ENCODE measurements around the gene HAUS7. TPM values are rescaled to one million over a fixed set of nuclear protein-coding genes. Genes with fewer than 3 reads are reported as not detected.

Gene HAUS7
- polyA plus RNA-seq, 3 donors, result 25.3 to 33.3 (median 32.3) TPM

DNA sequence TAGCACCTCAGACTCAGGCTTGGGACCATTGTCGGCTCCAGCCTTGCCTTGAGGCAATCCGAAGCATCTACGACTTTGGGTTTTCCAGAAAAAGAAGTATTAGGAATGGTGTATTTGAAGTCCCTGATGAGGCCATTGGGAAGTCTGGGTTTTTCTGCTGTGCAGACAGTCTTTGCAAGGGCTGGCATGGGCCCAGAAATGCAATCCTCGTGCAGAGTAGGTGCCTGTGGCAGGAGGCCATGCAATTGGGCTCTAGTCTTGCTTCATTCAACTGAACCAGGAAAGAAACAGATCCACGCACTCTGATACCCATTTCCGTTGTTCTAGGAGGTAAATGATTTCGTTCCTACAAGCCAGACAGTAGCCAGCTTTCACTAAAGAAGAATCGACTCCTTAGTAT is 46.7 kb downstream of the HAUS7 start:
- no peak for DNase-seq (ENCODE audit: extremely low read depth in 1 of 11, low read depth in 9 of 11, low spot score in 4 of 11)

DNA sequence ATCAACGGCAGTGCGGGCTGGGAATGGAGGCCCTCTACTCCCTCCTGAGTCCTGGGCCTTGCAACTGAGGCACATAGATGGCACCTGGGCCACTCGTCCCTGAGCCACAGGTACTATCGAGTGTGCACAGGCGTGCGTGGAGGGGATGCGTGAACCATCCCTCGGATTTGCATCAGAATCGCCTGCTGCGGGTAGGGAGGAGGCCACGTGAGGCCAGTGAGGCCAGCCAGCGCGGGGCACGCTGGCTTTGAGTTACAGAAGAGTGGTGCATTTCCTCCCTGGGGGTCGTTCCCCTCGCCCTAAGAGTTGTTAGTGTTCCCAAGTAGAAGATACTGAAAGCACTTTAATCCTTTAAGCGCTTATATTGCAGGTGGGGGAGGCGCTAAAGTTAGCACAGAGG is 48.5 kb downstream of the HAUS7 start:
- no peak for DNase-seq (ENCODE audit: extremely low read depth in 1 of 11, low read depth in 9 of 11, low spot score in 4 of 11)

DNA sequence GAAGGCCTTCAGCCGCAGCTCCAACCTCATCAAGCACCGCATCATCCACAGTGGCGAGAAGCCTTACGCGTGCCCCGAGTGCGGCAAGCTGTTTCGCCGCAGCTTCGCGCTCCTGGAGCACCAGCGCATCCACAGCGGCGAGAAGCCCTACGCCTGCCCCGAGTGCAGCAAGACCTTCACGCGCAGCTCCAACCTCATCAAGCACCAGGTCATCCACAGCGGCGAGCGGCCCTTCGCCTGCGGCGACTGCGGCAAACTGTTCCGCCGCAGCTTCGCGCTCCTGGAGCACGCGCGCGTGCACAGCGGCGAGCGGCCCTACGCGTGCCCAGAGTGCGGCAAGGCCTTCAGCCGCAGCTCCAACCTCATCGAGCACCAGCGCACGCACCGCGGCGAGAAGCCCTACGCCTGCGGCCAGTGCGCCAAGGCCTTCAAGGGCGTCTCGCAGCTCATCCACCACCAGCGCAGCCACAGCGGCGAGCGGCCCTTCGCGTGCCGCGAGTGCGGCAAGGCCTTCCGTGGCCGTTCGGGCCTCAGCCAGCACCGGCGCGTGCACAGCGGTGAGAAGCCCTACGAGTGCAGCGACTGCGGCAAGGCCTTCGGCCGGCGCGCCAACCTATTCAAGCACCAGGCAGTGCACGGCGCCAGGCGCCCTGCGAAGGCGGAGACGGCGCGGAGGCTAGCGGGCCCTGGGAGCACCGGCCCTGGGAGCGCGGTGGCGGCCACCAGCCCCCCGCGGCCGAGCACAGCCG is 49.4 kb downstream of the HAUS7 start:
- no peak for DNase-seq (ENCODE audit: extremely low read depth in 1 of 11, low read depth in 9 of 11, low spot score in 4 of 11)

DNA sequence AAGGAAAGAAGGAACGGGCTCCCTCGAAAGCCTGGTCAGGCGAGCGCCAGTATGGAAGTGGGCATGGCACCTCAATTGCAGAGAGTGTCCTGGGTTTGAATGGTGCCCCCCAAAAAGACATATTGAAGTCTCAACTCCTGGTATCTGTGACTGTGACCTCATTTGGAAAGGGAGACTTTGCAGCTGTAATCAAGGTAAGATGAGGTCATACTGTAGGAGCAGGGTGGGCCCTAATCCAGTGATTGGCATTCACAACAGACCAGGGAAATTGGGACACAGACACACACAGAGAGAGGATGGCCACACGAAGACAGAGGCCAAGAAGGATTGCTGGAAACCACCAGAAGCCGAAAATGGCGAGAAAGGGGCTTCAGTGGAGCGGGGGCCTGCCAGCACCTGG is 52.7 kb downstream of the HAUS7 start:
- DNase-seq (ENCODE audit: extremely low read depth in 1 of 11, low read depth in 9 of 11, low spot score in 4 of 11), result no peak

DNA sequence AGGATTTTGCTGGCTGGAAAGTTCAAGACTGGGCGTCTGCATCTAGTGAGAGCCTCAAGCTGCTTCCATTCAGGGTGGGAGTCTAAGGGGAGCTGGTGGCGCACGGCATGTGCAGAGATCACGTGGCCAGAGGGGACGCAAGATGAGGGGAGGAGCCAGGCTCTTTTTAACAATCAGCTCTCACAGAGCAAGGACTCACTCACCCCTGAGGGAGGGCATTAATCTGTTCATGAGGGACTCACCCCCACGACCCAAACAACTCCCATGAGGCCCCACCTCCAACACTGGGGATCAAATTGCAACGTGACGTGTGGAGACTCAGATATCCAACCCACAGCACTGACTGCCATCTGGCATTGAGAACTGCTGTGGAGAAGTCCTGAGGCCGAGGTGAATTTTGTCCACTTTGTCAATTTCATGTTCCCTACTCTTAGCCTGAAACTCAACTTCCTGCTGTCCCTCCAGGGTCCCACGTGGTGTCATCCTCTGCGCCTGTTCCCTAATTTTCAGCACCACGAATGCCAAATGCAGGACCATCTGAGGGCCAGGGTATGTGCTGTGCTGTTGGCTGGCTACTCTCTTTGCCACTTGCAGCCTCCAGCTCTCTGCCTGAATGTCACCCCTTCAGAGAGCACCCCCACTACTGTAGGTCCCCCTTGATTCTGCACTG is 53.5 kb downstream of the HAUS7 start:
- DNase-seq (ENCODE audit: extremely low read depth in 1 of 11, low read depth in 9 of 11, low spot score in 4 of 11), result no peak

DNA sequence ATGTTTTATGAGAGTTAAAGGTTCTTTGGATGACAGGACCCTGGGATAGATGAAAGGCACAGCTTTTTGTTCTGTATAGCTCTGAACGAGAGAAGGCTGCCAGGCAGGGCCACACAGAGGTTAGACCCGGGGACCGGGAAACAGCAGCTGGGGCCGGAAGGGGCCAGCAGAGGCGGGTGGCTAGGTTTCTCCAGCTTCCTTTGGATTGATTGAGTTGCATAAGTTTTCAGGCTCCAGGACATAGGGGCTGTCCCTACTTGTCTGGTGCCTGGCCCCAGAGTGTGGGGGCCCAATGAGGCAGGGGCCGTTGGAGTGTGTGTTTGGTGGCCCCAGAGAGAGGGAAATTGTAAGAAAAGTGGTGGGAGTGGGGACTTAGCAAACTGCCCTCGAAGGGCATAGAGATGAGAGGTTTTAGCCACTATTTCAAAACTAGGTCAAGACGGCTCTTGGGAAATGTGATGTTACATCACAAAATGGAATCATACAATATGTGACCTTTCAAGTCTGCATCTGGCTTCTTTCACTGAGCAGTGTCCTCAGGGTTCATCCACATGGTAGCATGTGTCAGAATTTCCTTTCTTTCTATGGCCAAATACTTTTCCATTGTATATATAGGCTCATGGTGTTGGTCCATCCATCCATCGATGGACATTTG is 55.4 kb downstream of the HAUS7 start:
- DNase-seq (ENCODE audit: extremely low read depth in 1 of 11, low read depth in 9 of 11, low spot score in 4 of 11), result no peak

DNA sequence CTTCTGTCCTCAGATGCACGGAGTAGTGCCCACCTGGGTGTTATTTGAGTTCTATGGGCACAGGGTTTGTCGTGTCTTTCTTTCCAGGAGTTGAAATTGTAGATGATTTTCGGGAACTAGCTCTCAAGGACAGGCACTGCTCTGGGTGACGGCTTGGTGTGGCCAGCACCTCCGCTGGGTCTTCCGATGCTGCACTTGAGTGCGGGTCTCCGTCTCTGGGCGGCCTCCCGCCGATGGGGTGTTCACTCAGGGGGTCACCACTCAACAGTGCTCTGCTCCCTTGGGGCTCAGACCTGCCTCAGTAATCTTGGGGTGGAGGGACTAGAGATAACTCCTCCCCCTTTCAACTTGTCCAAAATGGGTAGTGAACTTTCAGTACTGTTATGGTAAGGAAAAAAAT is 56.6 kb downstream of the HAUS7 start:
- no peak for DNase-seq (ENCODE audit: extremely low read depth in 1 of 11, low read depth in 9 of 11, low spot score in 4 of 11)

DNA sequence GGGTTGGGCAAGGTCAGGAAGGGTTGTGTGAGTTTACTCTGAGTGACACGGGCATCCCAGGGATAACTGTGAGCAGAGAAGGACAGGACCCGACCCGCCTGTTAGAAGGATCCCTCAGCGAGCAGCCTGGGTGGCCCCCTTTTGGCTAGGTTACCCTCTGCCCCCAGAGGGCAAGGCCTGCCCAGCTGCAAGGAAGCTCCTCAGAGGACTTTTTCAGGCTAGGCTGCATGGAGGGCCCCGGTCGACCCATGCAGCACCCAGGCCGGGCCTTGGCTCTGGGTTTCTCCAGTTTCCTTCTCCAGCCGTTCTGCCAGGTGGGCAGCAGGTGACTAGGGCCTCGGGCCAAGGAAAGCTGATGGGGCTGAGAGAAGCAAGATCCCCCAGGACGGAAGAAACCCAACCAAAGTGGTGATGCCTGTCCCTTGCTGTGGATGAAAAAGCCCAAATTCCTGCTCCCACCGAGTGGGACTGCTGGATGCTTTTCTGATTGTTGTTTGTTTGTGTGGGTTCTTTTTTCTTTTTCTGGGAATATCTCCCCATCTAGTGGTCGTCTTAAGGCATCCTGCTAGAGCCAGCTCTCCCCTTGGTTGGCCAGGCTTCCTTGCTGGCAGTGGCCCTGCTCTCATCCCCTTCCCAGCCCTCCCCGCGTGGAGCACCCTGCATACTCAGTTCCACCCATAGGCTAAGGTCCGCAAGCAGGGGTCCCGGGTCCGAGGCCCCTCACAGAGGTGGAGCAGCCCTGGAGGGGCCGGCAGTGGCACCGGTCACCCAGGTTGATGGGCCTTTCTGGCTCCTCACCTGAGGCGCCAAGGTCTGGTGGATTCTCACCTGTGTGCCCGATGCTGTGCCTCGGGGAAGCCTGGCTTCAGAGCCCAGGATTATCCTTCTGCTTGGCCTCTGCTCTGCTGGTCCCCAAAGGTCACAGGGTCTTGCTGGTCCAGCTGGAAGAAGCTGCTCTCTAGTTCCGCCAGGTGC is 57.3 kb downstream of the HAUS7 start:
- DNase-seq (ENCODE audit: extremely low read depth in 1 of 11, low read depth in 9 of 11, low spot score in 4 of 11), result no peak

DNA sequence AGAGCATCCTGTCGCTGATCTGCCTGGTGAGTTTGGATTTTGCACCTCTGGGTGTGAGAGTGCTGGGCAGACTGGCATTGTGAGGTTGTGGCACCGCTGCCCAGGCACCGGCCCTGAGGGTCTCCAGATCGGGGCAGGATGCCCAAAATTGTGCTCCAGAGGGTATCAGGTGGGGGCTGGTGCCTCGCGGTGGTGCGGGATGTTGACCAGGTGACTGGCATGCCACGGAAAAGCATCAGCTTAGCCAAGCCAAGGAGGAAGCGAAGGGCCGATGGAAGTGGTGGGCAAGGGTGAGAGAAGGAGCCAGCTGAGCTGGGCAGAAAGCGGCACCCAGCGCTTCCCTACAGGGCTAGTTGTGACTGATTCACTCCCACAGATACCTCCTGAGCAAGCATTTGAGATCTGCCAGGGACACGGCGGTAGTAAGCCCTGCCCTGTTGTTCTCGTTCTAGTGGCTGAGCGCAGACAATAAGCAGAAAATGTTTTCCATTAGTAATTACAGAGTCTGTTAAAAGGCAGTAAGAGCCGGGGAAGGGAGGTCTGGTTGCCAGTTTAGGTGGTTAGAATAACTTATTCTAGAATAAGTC is 58.3 kb downstream of the HAUS7 start:
- DNase-seq (ENCODE audit: extremely low read depth in 1 of 11, low read depth in 9 of 11, low spot score in 4 of 11), result no peak

DNA sequence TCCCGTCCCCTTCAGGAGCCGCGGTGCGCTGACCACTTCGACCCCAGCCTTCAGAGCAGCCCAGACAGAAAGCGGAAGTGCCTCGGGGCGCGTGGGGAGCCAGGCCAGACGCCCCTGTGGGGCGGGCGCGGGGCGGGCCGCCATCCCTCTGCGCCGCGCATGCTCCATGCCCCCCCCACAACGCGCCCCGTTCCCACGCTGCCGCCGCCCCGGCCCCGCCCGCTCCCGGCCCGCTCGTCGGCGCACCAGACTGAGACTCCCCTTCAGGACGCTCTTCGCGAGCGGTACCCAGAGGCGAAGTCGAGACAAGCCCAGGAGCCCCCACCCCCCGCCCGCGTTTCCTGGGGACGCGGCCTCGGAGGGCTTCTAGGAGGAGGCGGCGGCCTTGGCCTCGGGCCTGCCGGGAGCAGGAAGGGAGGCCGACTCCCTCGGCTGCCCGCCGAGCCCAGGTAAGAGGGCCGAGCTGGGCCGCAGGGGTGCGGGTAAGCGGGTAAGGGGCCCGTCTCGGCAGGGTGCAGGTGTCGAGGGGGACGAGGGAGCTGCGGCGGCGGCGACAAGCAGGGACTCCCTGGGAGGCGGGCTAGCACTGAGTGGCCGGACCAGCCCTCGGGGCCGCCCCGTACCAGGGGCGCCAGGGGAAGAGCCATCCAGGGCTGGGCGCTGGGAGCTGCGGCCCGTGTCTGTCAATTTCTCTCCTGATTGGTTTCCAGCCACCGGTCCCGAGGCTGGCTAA is 59.0 kb downstream of the HAUS7 start, which contains the start of gene ZFP92:
Gene ZFP92, plus strand, starts transcription at position 218 of the 733 bp plus-strand sequence. CDS start 6,851 bp downstream, outside the sequence.
- no peak for DNase-seq (ENCODE audit: extremely low read depth in 1 of 11, low read depth in 9 of 11, low spot score in 4 of 11)

DNA sequence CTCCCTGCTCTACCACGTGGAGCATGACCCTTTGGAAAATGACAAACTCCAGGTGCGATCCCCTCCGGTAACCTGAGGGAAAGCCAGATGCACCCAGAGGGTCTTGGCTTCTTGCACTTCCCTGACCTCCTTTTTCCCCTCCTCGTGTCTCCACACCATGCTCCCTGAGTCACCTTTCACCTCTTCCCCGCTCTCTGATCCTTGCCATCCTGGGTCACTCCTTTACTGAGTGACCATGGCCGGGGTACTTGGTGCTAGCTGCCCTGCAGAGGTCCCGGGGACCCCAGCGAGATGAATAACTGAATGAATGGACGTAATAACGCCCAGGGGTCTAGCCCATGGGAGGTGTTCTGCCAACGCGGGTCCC is 59.5 kb downstream of the HAUS7 start:
- no peak for DNase-seq (ENCODE audit: extremely low read depth in 1 of 11, low read depth in 9 of 11, low spot score in 4 of 11)

DNA sequence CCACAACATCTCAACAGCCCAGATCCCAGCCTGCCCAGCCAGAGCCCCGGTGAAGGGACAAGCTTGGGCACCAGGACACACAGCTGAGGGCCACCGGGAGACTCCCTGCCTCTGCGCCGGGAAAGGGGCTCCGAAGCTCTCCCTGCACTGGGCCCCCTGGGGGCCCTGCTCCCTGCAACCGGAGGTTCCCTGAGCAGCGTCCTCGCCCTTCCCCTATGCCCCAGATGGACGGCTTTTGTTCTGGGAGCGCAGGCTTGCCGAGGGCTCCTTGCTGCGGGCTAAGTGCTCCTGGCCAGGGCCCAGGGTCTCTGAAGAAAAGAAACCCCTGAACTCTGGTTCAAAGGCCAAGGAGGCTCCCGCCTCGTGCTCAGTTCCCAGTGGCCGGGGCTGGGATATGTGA is 60.0 kb downstream of the HAUS7 start:
- DNase-seq (ENCODE audit: extremely low read depth in 1 of 11, low read depth in 9 of 11, low spot score in 4 of 11), result no peak

DNA sequence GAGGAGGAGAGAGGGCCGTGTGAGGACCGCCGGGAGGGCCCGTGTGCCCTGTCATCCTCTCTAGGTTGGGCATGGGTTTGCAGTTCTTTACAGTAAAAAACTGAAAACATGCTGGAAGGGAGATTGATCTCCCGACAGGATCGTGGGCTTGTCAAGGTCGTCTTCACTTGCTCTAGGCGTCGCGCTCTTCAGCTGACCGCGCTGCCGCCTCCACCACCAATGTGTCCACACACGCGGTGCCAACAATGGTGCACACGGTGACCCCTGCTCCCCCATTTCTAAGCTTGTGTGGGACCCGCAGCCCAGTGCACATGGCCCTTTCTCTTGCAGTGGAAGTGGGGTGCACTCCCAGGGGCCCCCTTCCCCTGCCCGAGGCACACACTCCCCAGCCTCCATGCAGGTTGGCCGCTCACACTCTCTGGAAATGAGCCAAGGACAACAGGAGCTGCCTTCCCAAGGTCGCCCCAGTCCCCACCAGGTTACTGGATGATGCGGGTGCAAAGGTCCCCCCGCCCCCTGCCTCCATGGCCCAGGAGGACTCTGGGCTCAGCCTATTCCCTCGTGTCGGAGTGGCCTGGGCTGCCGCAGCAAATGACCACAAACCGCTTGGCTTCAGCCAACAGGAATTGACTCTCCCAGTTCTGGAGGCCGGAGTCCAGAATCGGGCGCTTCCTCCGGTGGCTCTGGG is 60.8 kb downstream of the HAUS7 start:
- DNase-seq (ENCODE audit: extremely low read depth in 1 of 11, low read depth in 9 of 11, low spot score in 4 of 11), result no peak

DNA sequence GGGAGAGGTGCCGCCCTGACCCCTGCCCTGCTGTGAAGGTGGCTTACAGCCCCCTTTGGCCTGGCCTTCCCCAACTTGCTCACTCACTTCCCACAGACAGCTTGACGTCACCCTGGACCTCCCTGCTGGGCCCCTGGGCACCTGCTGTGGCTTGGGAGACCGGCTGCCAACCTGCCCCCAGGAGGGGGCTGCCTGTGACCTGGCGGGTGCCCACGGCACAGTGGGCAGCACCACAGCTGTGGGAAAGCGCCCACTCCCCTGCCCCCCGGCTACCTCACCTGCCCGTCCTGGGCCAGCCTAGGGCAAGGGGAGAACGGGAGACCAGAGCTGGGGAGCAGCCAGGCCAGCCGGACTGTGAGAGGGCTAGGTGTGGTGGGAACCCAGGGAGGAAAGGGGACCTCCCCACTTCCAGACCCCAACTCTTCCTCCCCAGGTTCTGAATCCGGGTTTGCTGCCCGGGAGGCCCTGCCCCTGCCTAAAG is 61.5 kb downstream of the HAUS7 start:
- no peak for DNase-seq (ENCODE audit: extremely low read depth in 1 of 11, low read depth in 9 of 11, low spot score in 4 of 11)

DNA sequence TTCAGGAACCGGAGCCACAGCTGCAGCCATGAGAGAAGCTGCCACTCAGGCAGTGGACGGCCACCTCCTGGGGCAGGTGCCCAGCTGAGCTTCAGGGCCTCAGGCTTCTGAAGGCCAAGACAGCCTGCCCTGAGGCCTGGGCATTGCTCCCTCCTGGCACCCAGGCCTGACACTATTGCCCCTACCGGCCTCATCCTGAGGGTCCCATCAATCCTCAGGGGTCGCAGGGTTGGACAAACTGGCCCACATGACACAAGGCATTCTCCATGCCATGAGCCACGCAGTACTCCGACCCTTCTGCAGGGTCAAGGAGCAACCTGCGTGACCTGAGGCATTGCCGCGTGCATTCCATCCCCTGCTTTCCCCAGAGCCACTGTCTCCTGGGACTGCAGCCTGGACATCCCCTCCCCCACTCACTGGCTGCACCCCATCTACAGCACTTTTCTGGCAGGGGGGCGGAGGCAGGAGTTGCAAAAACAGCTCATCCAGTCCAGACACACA is 62.1 kb downstream of the HAUS7 start:
- DNase-seq (ENCODE audit: extremely low read depth in 1 of 11, low read depth in 9 of 11, low spot score in 4 of 11), result no peak

DNA sequence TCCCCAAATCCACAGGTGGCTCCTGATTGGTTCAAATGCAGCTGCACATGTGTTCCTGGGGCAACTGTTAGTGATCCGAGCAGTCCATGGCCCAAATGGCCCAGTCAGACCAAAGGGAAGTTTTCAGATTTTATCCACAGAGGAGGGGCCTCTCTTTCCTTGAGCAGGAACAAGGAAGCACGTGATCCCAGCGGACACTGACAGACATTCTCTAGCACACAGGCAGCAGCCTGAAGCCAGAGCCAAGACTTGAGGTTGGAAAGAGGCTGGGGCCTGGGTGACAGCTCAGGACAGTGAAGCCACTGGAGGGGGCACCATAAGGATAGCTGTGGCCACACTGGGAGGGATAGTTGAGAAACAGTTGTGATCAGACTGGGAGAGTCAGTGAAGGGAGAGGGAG is 62.6 kb downstream of the HAUS7 start:
- no peak for DNase-seq (ENCODE audit: extremely low read depth in 1 of 11, low read depth in 9 of 11, low spot score in 4 of 11)

DNA sequence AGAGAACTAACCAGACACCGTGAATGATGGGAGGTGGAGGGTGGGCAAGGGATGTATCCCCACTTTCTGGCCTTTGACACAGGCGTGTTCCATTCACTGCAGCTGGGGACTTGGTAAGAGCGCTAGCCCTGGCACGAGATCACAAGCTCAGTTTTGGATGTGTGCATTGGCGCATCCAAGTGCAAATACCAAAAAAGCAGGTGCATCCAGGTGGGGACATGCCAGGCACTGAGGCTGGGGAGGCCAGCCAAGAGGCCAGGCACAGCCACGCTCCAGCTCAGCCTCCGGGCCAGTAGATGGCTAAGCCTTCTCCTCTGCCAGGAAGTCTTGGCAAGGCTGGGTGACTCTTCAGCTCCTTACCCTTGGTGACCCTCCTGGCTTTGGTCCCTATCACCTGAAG is 63.5 kb downstream of the HAUS7 start:
- DNase-seq (ENCODE audit: extremely low read depth in 1 of 11, low read depth in 9 of 11, low spot score in 4 of 11), result no peak

Measured in renal cortex interstitium (tissue), 11 donors.